ENCODE results near the gene LMF2.

The LMF2 gene

DNA sequence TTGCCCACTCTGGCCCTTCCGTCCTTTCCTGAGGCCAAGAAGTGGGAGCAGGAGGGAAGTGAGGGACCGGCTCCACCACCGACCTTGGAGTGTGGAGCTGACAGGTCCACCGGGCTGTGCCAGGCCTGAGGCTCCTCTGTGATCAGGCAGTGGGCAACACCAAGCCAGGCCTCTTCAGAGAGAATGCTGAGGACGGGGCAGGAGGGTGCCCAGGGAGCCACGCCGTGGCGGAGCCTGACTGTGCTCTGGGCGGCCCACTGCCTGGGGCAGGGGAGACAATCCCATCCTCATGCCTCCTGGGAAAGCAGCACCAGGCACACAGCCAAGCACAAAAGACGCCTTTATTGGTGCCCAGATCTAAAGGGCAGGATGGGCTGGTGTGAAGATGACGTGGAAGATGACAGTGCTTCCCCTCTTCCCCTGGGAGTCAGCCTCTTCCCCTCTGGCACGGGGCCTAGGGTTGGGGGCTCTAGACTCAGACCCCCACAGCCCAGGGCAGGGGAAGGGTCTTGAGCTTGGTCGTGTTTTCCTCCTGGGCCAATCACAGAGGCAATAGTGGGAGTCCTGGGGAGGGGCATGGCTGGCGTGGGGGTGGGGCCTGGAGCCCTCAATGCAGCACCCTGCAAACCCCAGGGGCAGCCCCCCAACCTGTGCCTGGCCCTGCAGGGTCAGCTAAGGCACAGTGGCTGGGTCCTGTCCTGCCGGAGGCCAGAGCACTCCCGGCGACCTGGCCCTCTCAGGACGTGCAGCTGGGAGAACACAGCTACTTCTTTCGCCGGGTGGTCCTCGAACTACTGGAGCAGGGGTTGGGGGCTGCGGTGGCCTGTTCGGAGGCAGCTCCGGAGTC, 4.7 kb downstream of the LMF2 start:
- no peak for DNase-seq

DNA sequence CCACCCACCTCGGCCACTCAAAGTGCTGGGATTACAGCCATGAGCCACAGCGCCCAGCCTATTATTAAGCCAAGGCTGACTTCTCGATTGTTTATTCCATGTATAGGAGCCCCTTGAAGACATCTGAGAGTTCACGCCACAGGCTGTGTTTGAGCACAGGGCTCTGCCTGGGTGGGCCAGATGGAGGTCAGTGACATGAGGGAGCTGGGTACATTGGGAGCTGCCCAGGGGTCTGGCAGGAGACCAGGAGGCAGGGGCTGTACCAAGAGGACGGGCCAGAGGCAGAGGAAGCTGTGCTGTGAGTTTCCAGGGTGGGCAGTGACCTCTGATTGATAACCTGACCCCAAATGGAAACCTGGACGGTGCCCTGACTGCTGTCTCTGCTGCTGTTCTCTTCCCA, 5.4 kb downstream of the LMF2 start:
- DNase-seq: no peak

DNA sequence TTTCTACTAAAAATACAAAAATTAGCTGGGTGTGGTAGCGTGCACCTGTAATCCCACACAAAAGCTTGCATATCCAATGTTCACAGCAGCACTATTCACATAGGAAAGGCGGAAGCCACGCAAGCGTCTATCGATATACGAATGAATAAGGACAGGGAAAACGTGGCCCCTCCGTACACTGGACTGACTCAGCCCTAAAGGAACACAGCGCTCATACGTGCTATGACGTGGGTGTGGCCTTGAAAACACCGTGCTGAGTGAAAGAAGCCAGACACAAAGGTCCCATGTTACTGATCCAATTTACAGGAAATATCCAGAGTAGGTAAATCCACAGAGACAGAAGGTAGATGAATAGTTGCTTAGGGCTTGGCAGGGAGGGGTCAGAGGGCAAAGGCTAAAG, 7.0 kb downstream of the LMF2 start:
- no peak for DNase-seq

DNA sequence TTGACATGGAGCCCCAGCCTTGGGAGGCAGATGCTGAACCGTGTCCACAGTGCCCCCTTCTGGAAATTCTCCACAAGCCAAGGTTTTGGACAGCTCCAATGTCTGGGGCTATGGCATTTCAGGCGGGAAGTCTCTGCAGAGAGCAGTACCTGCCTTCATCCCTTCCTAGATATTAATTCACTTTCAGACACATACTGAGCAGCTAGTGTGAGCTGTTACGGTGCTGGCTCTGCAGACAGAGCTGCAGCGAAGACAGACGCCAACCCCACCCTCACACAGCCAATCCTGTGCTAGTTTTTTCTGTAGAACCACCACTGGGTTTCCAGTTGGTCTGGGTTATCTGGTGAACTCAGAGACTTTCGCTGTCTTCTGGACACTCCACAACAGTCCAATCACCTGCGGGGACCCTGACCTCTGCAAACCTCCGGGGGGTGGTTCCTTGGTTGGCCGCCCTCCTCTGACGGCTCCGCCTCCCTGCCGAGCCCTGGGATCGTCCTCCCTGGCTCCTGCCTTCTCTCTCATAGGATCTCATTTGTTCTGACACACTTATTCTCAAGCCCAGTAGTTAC, 9.1 kb downstream of the LMF2 start:
- DNase-seq: peak in 1 of 2 experiments; percentile 78

DNA sequence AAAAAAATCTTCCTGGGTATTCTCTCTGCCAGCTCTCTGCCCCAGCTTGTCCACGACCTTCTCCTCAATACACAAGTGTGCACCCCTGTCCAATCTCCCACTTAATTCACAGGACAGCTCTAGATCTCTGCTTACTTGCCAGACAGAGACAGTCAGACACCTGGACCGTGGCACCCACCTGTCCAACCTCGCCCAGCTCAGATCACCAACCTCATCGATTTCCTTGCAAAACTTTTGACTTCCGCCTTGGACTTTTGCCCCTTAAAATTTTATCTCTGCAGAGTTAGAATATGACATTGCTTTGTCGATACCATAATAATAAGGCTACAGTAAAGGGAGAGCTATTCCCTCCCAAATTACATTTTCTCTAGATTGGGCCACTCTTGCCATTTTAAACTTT, 10.4 kb downstream of the LMF2 start:
- DNase-seq: no peak

DNA sequence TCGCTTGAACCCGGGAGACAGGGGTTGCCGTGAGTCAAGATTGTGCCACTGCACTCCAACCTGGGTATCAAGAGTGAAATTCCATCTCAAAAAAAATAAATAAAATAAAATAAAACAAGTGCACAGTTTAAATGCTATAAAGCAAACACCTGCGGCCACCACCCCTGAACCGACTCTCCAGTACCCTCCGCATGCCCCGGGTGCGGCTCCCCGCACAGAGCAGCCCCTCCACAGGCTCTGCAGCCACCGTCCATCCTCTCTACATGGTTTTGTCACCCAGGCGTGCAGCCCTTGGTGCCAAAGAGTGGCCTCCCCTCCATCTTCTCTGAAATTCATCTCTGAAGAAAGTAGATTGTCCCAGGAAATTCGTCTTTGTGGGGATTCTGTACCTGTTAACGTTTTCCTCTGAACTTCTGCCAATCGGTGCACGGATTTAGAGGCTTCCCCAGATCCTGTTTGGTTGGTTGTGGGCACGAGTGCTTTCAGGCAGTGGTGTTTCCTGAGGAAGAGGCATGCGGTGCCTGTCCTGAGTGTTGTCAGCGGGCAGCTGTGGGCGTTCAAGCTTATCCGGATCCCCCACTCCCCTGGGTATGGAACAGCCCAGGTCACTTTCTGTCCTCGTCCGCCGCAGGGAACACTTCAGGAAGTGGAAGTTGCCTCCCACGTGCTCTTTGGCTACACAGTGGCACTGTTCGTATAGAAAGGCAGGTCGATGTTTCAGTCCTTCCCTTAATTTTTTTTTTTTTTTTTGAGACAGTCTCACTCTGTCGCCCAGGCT, 16.8 kb downstream of the LMF2 start:
- no peak for DNase-seq

DNA sequence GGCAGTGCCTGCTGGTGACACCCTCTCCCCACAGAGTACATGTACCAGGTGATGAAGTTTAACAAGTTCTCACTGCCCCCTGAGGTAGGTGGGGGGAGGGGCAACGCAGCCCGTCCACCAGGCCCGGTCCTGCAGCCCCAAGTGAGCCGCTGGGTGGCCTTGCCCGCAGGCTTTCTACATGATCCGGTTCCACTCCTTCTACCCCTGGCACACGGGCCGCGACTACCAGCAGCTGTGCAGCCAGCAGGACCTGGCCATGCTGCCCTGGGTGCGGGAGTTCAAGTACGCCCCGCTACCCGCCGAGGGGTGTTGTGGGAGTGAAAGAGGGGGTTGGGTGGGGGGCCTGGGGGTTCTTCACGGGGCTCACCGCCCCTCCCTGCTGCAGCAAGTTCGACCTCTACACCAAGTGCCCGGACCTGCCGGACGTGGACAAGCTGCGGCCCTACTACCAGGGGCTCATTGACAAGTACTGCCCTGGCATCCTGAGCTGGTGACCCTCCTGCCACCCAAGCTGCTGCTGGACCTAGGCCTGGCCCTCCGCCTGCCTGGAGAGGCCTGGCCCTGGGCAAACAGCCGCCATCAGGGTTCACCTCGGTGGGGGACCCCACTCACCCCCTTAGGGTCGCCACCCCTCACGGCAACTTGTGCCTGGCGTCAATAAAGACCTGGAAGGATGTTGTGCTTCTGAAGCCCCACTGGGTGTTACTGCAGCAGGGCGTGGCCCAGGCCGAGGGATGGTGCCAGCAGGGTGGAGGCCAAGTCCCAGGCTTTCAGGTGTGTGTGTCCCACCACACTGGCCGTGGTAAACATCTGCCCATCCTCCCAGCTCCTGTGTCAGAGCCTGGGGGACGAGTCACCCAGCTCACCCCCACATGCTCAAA, 17.9 kb downstream of the LMF2 start:
- no peak for DNase-seq

DNA sequence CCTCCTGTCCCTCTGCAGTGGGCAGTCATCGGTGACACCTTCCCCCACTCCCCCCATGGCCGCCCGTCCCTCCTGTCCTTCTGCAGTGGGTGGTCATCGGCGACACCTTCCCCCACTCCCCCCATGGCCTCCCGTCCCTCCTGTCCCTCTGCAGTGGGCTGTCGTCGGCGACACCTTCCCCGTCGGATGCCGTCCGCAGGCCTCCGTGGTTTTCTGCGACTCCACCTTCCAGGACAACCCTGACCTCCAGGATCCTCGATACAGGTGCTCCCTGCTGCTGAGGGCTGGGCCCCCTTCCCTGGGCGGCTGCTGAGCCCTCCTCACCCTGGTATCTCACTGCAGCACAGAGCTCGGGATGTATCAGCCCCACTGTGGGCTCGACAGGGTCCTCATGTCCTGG, 18.6 kb downstream of the LMF2 start:
- no peak for DNase-seq

DNA sequence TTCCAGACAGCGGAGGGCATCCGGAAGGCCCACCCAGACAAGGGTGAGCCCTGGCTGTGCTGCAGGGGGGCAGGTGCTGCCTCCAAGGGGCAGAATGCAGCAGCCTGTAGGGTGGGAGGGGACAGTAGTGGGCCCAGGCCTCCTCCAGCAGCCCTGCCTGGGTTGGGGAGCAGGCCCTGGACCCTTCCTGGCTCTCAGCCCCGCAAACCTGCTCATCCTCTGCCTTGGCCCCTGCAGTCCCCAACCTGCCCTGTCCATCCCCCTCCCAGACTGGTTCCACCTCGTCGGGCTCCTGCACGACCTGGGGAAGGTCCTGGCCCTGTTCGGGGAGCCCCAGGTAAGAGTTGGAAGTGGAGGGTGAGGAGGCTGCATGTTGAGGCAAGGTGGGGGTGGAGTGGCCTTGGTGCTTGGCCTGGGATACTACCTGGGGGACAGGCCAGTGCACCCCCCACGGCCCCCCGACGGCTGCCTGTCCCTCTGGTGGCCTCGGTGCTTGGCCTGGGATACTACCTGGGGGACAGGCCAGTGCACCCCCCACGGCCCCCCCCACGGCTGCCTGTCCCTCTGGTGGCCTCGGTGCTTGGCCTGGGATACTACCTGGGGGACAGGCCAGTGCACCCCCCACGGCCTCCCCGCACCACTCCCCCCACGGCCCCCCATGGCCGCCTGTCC, 19.4 kb downstream of the LMF2 start:
- no peak for DNase-seq

DNA sequence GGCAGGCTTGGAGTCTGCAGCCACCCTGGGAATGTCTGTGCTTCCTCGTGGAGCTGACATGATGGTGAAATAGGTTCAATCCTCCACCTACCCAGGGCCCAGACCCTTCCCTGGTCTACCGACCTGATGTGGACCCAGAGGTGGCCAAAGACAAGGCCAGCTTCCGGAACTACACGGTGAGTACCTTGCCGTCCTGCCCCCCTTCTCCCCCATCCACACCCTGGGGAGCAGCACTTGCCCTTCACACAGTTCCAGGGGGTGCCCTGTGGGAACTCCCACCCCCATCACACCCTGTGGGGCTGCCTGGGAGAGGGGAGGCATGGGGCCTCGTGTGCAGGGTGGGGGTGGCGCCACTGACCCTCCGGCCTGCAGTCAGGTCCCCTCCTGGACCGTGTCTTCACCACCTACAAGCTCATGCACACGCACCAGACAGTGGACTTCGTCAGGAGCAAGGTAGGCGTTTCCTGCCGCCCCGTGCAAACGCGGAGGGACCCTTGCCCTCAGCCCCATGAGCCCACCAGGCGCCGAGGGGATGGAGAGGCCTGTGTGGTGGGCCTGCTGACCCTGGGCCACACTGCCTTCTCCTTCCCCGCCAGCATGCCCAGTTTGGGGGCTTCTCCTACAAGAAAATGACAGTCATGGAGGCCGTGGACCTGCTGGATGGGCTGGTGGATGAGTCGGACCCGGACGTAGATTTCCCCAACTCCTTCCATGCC, 20.1 kb downstream of the LMF2 start:
- DNase-seq: no peak

DNA sequence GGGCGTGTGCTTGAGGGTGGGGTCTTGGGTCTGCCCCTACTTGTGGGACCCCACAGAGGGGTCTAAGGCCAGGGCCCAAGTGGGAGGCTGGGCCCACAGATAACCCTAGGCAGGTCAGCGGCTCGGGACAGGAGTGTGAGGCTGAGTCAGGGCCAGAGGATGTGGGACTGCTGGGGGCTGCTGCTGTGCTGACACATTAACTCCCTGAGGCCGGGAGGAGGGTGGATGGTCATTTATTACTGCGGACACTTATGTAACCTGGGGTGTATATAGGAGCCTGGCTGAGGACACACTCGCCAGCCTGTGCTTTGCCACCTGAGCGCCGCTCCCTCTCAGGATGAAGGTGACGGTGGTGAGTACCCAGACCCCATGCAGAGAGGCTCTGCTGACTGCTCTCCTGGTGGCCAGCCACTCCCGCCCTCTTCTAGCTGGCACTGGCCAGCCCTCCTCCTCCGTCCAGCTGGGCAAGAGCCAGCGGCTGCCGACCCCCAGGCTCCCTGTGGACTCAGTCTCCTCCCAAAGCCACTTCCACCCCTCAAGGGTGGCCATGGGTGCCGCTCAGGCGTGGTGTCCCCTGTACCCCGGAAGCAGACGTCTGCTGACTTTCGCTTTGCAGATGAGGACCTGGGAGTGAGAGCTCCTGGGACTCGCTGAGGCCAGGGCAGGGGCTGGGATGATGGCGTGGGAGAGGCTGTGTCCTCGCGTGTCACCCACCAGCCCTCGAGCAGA, 20.8 kb downstream of the LMF2 start, which contains the start of gene MIOX:
Gene MIOX (plus strand): TSS at position 299 of the 729 bp plus-strand sequence. CDS start 39 bp downstream, at position 338.
- DNase-seq: no peak

DNA sequence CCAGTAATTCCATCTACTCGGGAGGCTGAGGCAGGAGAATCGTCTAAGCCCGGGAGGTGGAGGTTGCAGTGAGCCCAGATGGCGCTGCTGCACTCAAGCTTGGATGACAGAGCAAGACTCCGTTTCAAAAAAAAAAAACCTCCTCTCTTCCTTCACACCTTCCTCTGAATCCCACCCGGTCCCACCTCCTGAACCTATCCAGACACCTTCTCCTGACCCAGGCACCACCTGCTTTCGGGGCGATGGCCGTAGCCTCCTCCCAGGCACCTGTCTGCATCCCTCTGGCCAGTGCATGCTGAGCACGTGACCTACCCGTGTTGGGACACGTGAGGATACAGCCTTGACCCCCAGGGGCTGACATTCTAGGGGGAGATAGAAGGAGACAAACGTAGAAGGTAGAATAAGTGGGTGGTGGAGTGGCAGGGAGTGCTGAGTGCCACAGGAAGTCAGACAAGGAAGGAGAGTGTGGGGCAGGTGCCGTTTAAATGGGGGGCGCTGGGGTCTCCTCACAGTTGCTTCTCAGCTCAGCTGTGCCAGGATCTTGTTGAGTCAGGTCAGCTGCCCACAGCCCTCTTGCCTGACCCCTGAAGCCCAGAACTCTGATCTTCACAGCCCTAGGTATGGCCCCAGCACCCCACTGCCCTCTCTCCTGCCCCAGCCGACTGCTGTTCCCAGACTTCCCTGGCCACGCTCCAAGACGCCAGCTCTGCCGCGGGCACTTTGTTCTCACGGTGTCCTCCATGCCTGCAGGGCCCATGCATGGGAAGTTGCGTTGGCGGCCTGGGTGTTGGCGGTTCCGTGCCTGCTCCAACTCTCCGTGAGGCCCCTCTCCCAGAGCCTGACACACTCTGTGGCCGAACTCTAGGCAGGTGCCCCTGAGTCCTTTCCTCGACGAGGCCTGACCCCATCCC, 22.0 kb downstream of the LMF2 start:
- no peak for DNase-seq

DNA sequence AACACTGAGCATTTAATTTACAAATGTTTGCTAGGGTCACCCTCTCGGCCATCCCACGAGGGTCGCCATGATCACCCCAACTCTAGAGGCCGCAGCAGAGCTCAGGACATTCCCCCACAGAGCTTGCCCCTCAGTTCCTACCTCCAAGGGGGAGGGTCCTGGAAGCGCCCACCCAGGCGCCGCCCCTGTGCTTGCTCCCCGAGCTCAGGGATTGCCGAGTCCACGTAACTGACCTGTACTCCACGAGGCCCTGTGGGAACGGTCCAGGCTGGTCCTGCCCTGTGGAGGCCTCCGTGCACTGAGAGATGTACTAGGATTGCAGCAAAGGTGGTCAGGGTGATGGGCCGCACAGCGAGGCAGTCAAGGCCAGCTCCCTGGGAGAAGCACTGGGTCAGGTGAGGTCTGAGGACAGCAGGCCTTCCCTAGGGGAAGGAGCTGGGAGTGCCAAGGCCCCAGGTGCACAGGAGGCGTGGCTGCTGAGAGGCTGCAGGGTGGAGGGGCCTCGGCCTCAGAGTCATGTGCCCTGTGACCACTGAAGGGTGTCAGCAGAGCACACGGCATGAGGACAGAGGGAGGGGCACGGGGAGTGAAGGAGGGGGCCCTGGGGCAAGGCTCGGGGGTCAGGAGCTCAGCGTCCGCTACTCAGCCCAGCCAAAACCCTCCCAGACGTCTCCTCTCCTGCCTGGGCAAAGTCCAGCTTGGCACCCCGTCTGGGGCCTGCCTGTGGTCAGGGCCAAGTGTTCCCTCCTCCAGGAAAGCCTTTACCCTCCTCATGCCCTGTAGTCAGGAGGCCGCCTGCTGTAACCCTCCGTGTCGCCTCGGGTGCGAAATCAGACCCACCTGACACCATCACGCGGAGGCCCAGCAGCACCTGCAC, 23.3 kb downstream of the LMF2 start:
- DNase-seq: no peak

DNA sequence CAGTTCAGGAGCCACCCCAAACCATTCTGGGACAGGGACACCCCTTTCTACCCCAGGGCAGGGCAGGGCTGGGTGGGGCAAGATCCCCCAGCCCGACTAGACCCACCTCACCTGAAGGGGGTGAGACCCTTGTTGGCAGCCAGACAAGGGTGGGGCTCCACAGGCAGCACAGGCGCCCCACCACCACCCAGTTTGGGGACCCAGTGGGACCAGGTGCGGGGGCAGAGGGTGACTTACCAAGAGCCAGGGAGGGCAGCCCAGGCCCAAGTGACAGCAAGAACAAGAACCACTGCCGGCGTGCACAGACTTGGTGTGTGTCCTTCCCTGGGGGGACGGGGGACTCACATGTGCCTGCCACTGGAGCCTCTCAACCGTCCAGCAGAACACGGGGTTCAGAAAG, 23.9 kb downstream of the LMF2 start:
- DNase-seq: no peak

DNA sequence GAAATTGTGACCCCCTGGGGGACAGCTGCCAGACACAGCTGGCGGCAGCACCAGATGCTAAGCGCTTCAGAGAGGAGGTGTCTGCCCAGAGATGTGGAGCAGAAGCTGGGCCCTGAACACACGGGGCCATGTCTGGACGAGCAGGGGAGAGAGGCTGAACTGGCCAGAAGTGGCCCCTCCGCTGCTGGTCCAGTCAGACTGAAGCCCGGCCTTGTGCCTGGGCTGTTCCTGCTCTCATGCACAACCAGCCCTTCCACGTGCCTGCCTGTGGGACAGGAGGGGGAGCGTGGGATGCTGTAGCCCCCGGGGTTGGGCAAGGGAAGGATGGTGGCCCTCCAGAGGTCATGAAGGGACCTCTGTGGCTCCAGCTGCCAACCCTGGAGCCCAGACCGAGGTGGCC, 24.4 kb downstream of the LMF2 start:
- DNase-seq: no peak

DNA sequence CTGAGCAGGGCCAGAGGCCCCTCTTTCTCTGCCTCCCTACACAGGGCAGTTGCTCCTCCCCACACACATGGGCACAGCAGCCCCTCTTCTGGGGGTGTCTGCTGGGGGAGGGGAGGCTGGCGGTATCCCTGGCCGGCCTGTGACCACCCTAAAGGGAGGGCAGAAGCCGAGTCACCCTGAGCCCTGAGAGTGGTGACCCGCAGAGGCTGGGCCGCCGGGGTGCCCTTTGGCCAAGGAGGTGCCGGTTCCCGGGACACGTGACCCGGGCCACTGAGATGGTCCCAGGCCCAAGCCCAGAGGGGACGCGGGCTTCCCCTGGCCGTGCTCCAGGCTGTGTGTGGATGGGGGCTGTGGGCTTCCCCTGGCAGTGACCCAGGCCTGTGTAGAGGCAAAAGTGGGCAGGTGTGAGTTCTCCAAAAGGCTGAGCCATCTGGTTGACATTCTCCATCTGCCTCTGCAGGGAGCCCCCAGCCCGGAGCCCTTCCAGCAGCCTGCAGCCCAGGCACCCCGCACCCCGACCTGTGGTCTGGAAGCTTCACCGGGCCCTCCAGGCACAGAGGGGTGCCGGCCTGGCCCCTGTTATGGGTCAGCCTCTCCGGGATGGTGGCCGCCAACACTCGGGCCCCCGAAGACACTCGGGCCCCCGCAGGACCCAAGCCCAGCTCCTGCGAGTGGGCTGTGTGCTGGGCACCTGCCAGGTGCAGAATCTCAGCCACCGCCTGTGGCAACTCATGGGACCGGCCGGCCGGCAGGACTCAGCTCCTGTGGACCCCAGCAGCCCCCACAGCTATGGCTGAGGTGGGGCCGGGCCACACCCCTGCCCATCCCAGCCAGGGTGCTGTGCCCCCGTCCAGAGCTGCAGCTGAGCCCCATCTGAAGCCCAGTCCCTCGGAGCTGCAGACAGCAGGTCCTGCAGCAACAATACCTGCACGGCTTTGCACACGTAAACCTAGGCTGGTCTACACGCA, 25.1 kb downstream of the LMF2 start:
- no peak for DNase-seq

DNA sequence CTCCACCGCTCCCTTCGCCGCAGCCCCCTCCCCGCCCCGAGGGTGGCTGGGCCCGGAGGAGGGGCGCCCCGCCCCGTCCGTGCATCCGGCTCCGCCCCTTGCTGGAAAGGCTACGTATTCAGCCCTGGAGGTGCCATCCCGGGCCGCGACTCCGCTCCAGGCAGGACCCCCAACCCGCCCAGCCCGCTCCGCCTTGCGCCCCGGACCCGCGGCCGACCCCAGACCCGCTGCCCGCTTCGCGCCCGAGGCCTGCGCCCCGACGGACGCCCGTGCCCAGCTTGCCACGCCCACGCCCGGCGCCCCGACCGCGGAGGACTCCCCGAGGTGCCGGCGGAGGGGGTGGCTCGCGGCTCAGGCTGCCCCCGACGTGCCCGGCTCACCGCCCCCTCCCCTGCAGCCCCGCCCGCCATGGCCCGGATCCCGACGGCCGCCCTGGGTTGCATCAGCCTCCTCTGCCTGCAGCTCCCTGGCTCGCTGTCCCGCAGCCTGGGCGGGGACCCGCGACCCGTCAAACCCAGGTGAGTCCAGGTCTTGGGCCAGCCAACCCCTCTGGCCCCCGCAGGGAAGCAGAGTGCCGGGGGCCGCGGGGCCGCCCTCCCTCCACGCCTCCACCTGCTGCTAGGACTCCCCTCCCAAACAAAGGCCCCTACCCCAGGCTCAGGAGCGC, 25.9 kb downstream of the LMF2 start, which contains the start of gene ADM2:
Gene ADM2 (plus strand): TSS at position 104 of the 667 bp plus-strand sequence. CDS start 305 bp downstream, at position 409.
- DNase-seq: no peak

All from NCI-H446 (cell line).